ENCODE measurements around the gene TNPO1.
"Not testable (repeated sequence)": the region's sequence is repeated elsewhere in the genome, so short reads cannot be mapped to it uniquely, and the experiment has no call there.

TNPO1 gene

GRCh38 chr5:72925336-72926010 lies 109.0 kb downstream of the TNPO1 start:
- DNase-seq (ENCODE audit: low spot score) = no peak

GRCh38 chr5:72932686-72933085 lies 116.2 kb downstream of the TNPO1 start:
- not testable (repeated sequence) for FAIRE-seq

More at GRCh38 chr5:72925336-72926010, 109.0 kb downstream of the TNPO1 start:
- no peak for FAIRE-seq

GRCh38 chr5:72934953-72935725 lies 118.7 kb downstream of the TNPO1 start:
- peak; percentile 13 for FAIRE-seq
- not testable (repeated sequence) for DNase-seq (ENCODE audit: low spot score)

More at GRCh38 chr5:72932686-72933085, 116.2 kb downstream of the TNPO1 start:
- DNase-seq (ENCODE audit: low spot score) = not testable (repeated sequence)

GRCh38 chr5:72936893-72937292 lies 120.4 kb downstream of the TNPO1 start:
- DNase-seq (ENCODE audit: low spot score) = no peak
- no peak for FAIRE-seq

GRCh38 chr5:72937517-72938061 lies 121.1 kb downstream of the TNPO1 start:
- DNase-seq (ENCODE audit: low spot score) (no peak), FAIRE-seq (no peak)

GRCh38 chr5:72938206-72938605 lies 121.7 kb downstream of the TNPO1 start:
- FAIRE-seq = no peak

GRCh38 chr5:72940082-72940481 lies 123.6 kb downstream of the TNPO1 start:
- FAIRE-seq (no peak), DNase-seq (ENCODE audit: low spot score) (no peak)

More at GRCh38 chr5:72938206-72938605, 121.7 kb downstream of the TNPO1 start:
- DNase-seq (ENCODE audit: low spot score) = no peak

GRCh38 chr5:72943307-72943706 lies 126.8 kb downstream of the TNPO1 start:
- DNase-seq (ENCODE audit: low spot score) (no peak), FAIRE-seq (no peak)

- DNase-seq (ENCODE audit: low spot score) (no peak), FAIRE-seq (no peak)
Measured at GRCh38 chr5:72947498-72947897, 131.0 kb downstream of the TNPO1 start.

- no peak for FAIRE-seq
- no peak for DNase-seq (ENCODE audit: low spot score)
Measured at GRCh38 chr5:72949481-72949880, 133.0 kb downstream of the TNPO1 start.

- DNase-seq (ENCODE audit: low spot score) (peak; percentile 17), FAIRE-seq (no peak)
Measured at GRCh38 chr5:72951671-72952468, 135.4 kb downstream of the TNPO1 start.

GRCh38 chr5:72954389-72954788 lies 137.9 kb downstream of the TNPO1 start:
- DNase-seq (ENCODE audit: low spot score) (no peak), FAIRE-seq (no peak)

GRCh38 chr5:72955143-72955767 lies 138.8 kb downstream of the TNPO1 start:
- DNase-seq (ENCODE audit: low spot score) (peak; percentile 52), FAIRE-seq (no peak)

- FAIRE-seq (peak; percentile 92), DNase-seq (ENCODE audit: low spot score) (peak; percentile 98)
Measured at GRCh38 chr5:72955768-72956323, 139.4 kb downstream of the TNPO1 start, which contains the start of gene FCHO2. Gene FCHO2, plus strand, starts transcription at chr5:72956041. Its CDS starts 56 bp downstream, at chr5:72956097.

- peak; percentile 53 for DNase-seq (ENCODE audit: low spot score)
- FAIRE-seq = no peak
Measured at GRCh38 chr5:72956324-72957140, 140.1 kb downstream of the TNPO1 start.

GRCh38 chr5:72957337-72957736 lies 140.9 kb downstream of the TNPO1 start:
- DNase-seq (ENCODE audit: low spot score) = no peak
- FAIRE-seq = no peak

- DNase-seq (ENCODE audit: low spot score) = no peak
- FAIRE-seq = no peak
Measured at GRCh38 chr5:72959257-72959656, 142.8 kb downstream of the TNPO1 start.
